GM23338 (cell line): Measurements from ENCODE around the gene MLH1. TPM values are rescaled to one million over a fixed set of nuclear protein-coding genes. Genes with fewer than 3 reads are reported as not detected.

Experiments used
- ATAC-seq: fragments of 200-7000 bp; cut with Tn5 transposase; 3 replicates; pipeline ENCODE4 v1.9.1; 2020
- DNase-seq: peaks from one replicate; pipeline ENCODE4 v3.0.0-alpha.2; 2015; ENCODE audit warnings: low spot score
- H2AFZ ChIP-seq: fragments of 200-600 bp; sonication (generic); 2 replicates; pipeline ENCODE4 v1.8.0; 2016; ENCODE audit warnings: antibody characterized with exemption, mild to moderate bottlenecking, moderate library complexity
- H3F3A ChIP-seq: fragments of 200-600 bp; sonication (generic); replicated peaks from 2 replicates; pipeline ENCODE4 v1.8.0; 2017; ENCODE audit warnings: antibody characterized with exemption, mixed run types, low read depth
- H3K27ac ChIP-seq: fragments of 200-600 bp; sonication (generic); 2 replicates; pipeline ENCODE4 v1.6.1; 2016; ENCODE audit warnings: low read depth
- H3K27me3 ChIP-seq: fragments of 200-600 bp; sonication (generic); 2 replicates; pipeline ENCODE4 v1.8.0; 2016; ENCODE audit warnings: mild to moderate bottlenecking, mixed run types, moderate library complexity; ENCODE audit not compliant: insufficient read depth
- H3K36me3 ChIP-seq: fragments of 200-600 bp; sonication (generic); 2 replicates; pipeline ENCODE4 v1.8.0; 2016; ENCODE audit warnings: mild to moderate bottlenecking; ENCODE audit not compliant: insufficient read depth
- H3K4me1 ChIP-seq: fragments of 200-600 bp; sonication (generic); 2 replicates; pipeline ENCODE4 v1.8.0; 2016; ENCODE audit warnings: mild to moderate bottlenecking, moderate library complexity; ENCODE audit not compliant: insufficient read depth
- H3K4me2 ChIP-seq: fragments of 200-600 bp; sonication (generic); 2 replicates; pipeline ENCODE4 v1.7.1; 2017; ENCODE audit warnings: mixed run types
- H3K4me3 ChIP-seq: fragments of 200-600 bp; sonication (generic); 2 replicates; pipeline ENCODE4 v1.6.1; 2016; ENCODE audit warnings: mixed run types
- H3K79me2 ChIP-seq: fragments of 200-600 bp; sonication (generic); replicated peaks from 2 replicates; pipeline ENCODE4 v1.8.0; 2017; ENCODE audit warnings: mild to moderate bottlenecking; ENCODE audit not compliant: insufficient read depth
- H3K9me2 ChIP-seq: fragments of 200-600 bp; sonication (generic); 2 replicates; pipeline ENCODE4 v1.8.0; 2017; ENCODE audit not compliant: insufficient read depth
- H4K20me1 ChIP-seq: fragments of 200-600 bp; sonication (generic); replicated peaks from 2 replicates; pipeline ENCODE4 v1.8.0; 2017; ENCODE audit warnings: mild to moderate bottlenecking; ENCODE audit not compliant: insufficient read depth
- H3K27ac Mint-ChIP-seq: 2 replicates; pipeline ENCODE4 v1.8.0; 2020; ENCODE audit warnings: inconsistent platforms, mild to moderate bottlenecking, moderate library complexity, mixed read lengths
- H3K27me3 Mint-ChIP-seq: 3 replicates; pipeline ENCODE4 v1.8.0; 2022; ENCODE audit warnings: low read depth, mild to moderate bottlenecking, moderate library complexity, mixed read lengths, inconsistent platforms; ENCODE audit not compliant: insufficient read depth, poor library complexity
- H3K36me3 Mint-ChIP-seq: 3 replicates; pipeline ENCODE4 v1.8.0; 2021; ENCODE audit warnings: low read depth, mild to moderate bottlenecking, inconsistent platforms, moderate library complexity, mixed read lengths
- H3K4me1 Mint-ChIP-seq: 3 replicates; pipeline ENCODE4 v1.8.0; 2020; ENCODE audit warnings: mild to moderate bottlenecking, inconsistent platforms, mixed read lengths
- H3K4me3 Mint-ChIP-seq: 3 replicates; pipeline ENCODE4 v1.8.0; 2021; ENCODE audit warnings: moderate library complexity, mild to moderate bottlenecking, inconsistent platforms, mixed read lengths
- H3K9me3 Mint-ChIP-seq: 3 replicates; pipeline ENCODE4 v1.8.0; 2020; ENCODE audit warnings: moderate library complexity, mild to moderate bottlenecking, inconsistent platforms, mixed read lengths
- CREB1 ChIP-seq: fragments of 250-450 bp; sonication (Bioruptor Pico); IDR thresholded peaks from 2 replicates; pipeline ENCODE4 v1.5.0; 2020; ENCODE audit warnings: low read depth, mild to moderate bottlenecking, moderate library complexity
- CTCF ChIP-seq, 2 experiments: fragments of 200-600 bp in 1 of 2; sonication (generic) in 1 of 2; conservative IDR thresholded peaks; 2 replicates each; pipeline versions ENCODE4 v1.5.1 to v1.6.1; 2016 to 2017; ENCODE audit warnings: antibody characterized with exemption in 2 of 2, low read depth in 2 of 2, mild to moderate bottlenecking in 2 of 2, moderate library complexity in 1 of 2
- ETS1 ChIP-seq: IDR thresholded peaks from 2 replicates; pipeline ENCODE4 v1.6.1; 2016; ENCODE audit warnings: antibody characterized with exemption
- EZH2 ChIP-seq: fragments of 200-600 bp; sonication (generic); IDR thresholded peaks from one replicate; pipeline ENCODE4 v1.8.0; 2017; ENCODE audit warnings: antibody characterized with exemption, mild to moderate bottlenecking, low read depth; ENCODE audit not compliant: unreplicated experiment
- EZH2phosphoT487 ChIP-seq: fragments of 200-600 bp; sonication (generic); IDR thresholded peaks from one replicate; pipeline ENCODE4 v1.8.1; 2018; ENCODE audit warnings: antibody characterized with exemption; ENCODE audit not compliant: unreplicated experiment
- JUNB ChIP-seq: IDR thresholded peaks from one replicate; pipeline ENCODE4 v1.6.1; 2016; ENCODE audit warnings: antibody characterized with exemption; ENCODE audit not compliant: unreplicated experiment
- NANOG ChIP-seq: IDR thresholded peaks from 2 replicates; pipeline ENCODE4 v1.6.1; 2016; ENCODE audit warnings: antibody characterized with exemption, borderline replicate concordance
- POLR2AphosphoS5 ChIP-seq: IDR thresholded peaks from 2 replicates; pipeline ENCODE4 v1.6.1; 2016; ENCODE audit warnings: antibody characterized with exemption, low read depth
- REST ChIP-seq: IDR thresholded peaks from one replicate; pipeline ENCODE4 v1.6.1; 2018; ENCODE audit warnings: antibody characterized with exemption; ENCODE audit not compliant: unreplicated experiment
- STAT1 ChIP-seq: IDR thresholded peaks from one replicate; pipeline ENCODE4 v1.6.1; 2016; ENCODE audit warnings: antibody characterized with exemption; ENCODE audit not compliant: unreplicated experiment
- ZNF114 ChIP-seq: fragments of 250-450 bp; sonication (Bioruptor Pico); IDR thresholded peaks from 2 replicates; pipeline ENCODE4 v1.5.0; 2020; ENCODE audit warnings: mild to moderate bottlenecking, moderate library complexity
- ZNF331 ChIP-seq: fragments of 250-450 bp; sonication (Bioruptor Pico); IDR thresholded peaks from 2 replicates; pipeline ENCODE4 v1.5.0; 2020; ENCODE audit warnings: low read depth, mild to moderate bottlenecking, moderate library complexity
- ZNF462 ChIP-seq: fragments of 250-450 bp; sonication (Bioruptor Pico); IDR thresholded peaks from 2 replicates; pipeline ENCODE4 v1.5.0; 2020; ENCODE audit warnings: mild to moderate bottlenecking, moderate library complexity
- polyA plus RNA-seq: library from polyadenylated mRNA; unstranded; fragments of >200 nt; fragmentation: Nextera tagmentation; extraction: Ambion mirVana; gene quantifications from 2 replicates; pipeline ENCODE4 v1.2.1, GENCODE V29; 2016
- total RNA-seq: library from RNA; depleted of rRNA; stranded (reverse); fragments of >200 nt; shearing (Covaris generic); gene quantifications from 2 replicates; pipeline ENCODE4 v1.2.3, GENCODE V29; 2014

MLH1 gene
- total and polyA plus RNA-seq, 2 experiments from 2014 or later = 31.7 to 58.0 TPM

- Mint-ChIP-seq H3K36me3 (peaks cover 78% of the 10 kb centered on the region), H3K4me3 (no peak overlapping the region), H3K27ac (no peak overlapping the region)
These were observed 33.5 kb downstream of the MLH1 start for GRCh38 chr3:37026851-37027250.

More at GRCh38 chr3:37026851-37027250, 33.5 kb downstream of the MLH1 start:
- no peaks in the 10 kb centered on the region for H3K79me2 ChIP-seq
- H3K4me3 ChIP-seq = no peak overlapping the region
- no peak overlapping the region for H2AFZ ChIP-seq
- peaks cover 11% of the 10 kb centered on the region; the same call in 1 of the 2 replicates for H4K20me1 ChIP-seq
- no peaks in the 10 kb centered on the region for H3F3A ChIP-seq
- H3K9me2 ChIP-seq = no peaks in the 10 kb centered on the region
- no peak for TF ChIP-seq ZNF114 (CRISPR knock-in tag)
- no peak for TF ChIP-seq ZNF462
- TF ChIP-seq EZH2 = no peak
- TF ChIP-seq STAT1 = no peak
- TF ChIP-seq REST = no peak
- TF ChIP-seq EZH2phosphoT487 = no peak
- TF ChIP-seq NANOG = no peak
- no peak for TF ChIP-seq JUNB
- no peak for TF ChIP-seq POLR2AphosphoS5
- TF ChIP-seq CREB1 (CRISPR knock-in tag) = no peak
- TF ChIP-seq ETS1 = no peak
- no peak for TF ChIP-seq ZNF331 (CRISPR knock-in tag)
- no peak for TF ChIP-seq CTCF (conservative IDR thresholded peaks at IDR 0.05; ENCODE audit: low read depth in 2 of 2)
- no peak for ATAC-seq
- H3K4me1 Mint-ChIP-seq = no peaks in the 10 kb centered on the region
- no peaks in the 10 kb centered on the region for H3K27me3 ChIP-seq
- peaks cover 2% of the 10 kb centered on the region; the same call in 2 of the 3 replicates for H3K9me3 Mint-ChIP-seq
- H3K36me3 ChIP-seq = peaks cover 29% of the 10 kb centered on the region
- H3K27ac ChIP-seq = no peak overlapping the region
- no peaks in the 10 kb centered on the region for H3K4me1 ChIP-seq
- no peak overlapping the region for H3K4me2 ChIP-seq
- DNase-seq = no peak
- H3K27me3 Mint-ChIP-seq = no peaks in the 10 kb centered on the region
